IPS-20b (cell line): ENCODE results near the gene HRAS.

Experiments
- H3K27ac ChIP-seq: one replicate; pipeline ENCODE4 v1.5.1; 2013; ENCODE audit warnings: low read length
- H3K27me3 ChIP-seq: 2 replicates; pipeline ENCODE4 v1.6.1; 2013; ENCODE audit warnings: mild to moderate bottlenecking, low read length, inconsistent platforms; ENCODE audit not compliant: insufficient read depth
- H3K36me3 ChIP-seq: 2 replicates; pipeline ENCODE4 v1.6.1; 2013; ENCODE audit warnings: low read depth, mild to moderate bottlenecking, inconsistent platforms, low read length, moderate library complexity; ENCODE audit not compliant: insufficient read depth
- H3K4me1 ChIP-seq: 2 replicates; pipeline ENCODE4 v1.6.1; 2013; ENCODE audit warnings: mild to moderate bottlenecking, control low read depth, inconsistent platforms, low read length, moderate library complexity; ENCODE audit not compliant: insufficient read depth
- H3K4me3 ChIP-seq: 2 replicates; pipeline ENCODE4 v1.5.1; 2013; ENCODE audit warnings: mild to moderate bottlenecking, low read length, inconsistent platforms
- H3K9ac ChIP-seq: 2 replicates; pipeline ENCODE4 v1.6.1; 2013; ENCODE audit warnings: low read depth, mild to moderate bottlenecking, inconsistent platforms, low read length, moderate library complexity
- H3K9me3 ChIP-seq: 2 replicates; pipeline ENCODE4 v1.6.1; 2013; ENCODE audit warnings: mild to moderate bottlenecking, low read depth, low read length, inconsistent platforms; ENCODE audit not compliant: insufficient read depth

Gene HRAS

DNA sequence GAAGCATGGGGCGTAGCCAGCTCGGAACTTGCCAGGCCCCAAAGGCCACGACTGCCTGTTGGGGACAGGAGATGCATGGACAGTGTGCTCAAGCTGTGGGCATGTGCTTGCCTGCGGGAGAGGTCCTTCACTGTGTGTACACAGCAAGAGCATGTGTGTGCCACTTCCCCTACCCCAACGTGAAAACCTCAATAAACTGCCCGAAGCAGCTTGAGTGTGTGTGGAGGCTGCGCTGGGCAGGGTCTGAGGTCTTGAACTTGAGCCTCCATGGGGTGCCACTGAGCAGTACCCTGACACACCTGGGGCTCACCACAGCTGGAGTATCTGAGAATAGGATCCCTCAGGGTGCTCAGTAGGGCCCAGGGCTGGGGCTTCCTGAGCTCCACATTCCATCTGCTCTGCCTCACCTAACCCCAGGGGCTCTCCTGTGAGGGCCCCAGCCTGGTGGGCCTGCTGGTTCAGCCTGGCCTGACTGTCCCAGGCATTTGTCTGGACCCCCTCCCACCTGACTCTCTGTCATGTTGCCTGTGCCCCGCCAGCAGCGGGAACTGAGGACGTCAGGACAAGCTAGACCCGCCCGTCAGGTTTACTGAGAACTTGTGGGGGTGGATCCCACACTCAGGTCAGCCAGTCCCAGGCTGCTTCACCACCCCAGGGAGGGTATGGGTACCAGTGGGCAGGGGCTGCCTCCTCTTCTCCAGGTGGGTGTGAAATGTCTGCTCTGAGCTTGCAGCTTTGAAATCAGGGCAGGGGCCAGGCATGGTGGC lies 28.6 kb upstream of the HRAS start:
- Histone ChIP-seq H3K27me3 (peaks cover 24% of the 10 kb centered on the region), H3K9ac (no peak overlapping the region), H3K9me3 (no peaks in the 10 kb centered on the region), H3K36me3 (peaks cover 7% of the 10 kb centered on the region; the same call in 1 of the 2 replicates), H3K4me3 (no peak overlapping the region), H3K27ac (no peak overlapping the region), H3K4me1 (peaks cover 4% of the 10 kb centered on the region; the same call in 1 of the 2 replicates)

DNA sequence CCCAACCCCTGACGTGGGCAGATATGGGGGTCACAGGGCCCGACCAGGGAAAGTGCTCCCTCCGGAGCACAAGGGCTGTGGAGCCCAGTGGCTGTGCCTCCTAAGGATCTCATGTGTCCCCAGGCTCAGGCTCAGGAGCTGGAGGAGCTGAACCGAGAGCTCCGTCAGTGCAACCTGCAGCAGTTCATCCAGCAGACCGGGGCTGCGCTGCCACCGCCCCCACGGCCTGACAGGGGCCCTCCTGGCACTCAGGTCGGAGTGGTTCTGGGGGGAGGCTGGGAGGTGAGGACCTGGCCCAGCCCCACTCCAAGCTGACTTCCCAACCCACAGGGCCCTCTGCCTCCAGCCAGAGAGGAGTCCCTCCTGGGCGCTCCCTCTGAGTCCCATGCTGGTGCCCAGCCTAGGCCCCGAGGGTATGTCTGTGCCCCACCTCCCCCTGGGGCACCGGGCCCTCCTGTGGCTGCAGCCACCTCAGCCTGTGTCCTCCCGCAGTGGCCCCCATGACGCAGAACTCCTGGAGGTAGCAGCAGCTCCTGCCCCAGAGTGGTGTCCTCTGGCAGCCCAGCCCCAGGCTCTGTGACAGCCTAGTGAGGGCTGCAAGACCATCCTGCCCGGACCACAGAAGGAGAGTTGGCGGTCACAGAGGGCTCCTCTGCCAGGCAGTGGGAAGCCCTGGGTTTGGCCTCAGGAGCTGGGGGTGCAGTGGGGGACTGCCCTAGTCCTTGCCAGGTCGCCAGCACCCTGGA lies 27.9 kb upstream of the HRAS start:
- peaks cover 7% of the 10 kb centered on the region; the same call in 1 of the 2 replicates for H3K36me3 ChIP-seq
- H3K4me1 ChIP-seq: peaks cover 4% of the 10 kb centered on the region; the same call in 1 of the 2 replicates
- no peak overlapping the region for H3K9ac ChIP-seq
- peaks cover 30% of the 10 kb centered on the region for H3K27me3 ChIP-seq
- H3K9me3 ChIP-seq: no peaks in the 10 kb centered on the region
- no peak overlapping the region for H3K4me3 ChIP-seq
- no peak overlapping the region for H3K27ac ChIP-seq

DNA sequence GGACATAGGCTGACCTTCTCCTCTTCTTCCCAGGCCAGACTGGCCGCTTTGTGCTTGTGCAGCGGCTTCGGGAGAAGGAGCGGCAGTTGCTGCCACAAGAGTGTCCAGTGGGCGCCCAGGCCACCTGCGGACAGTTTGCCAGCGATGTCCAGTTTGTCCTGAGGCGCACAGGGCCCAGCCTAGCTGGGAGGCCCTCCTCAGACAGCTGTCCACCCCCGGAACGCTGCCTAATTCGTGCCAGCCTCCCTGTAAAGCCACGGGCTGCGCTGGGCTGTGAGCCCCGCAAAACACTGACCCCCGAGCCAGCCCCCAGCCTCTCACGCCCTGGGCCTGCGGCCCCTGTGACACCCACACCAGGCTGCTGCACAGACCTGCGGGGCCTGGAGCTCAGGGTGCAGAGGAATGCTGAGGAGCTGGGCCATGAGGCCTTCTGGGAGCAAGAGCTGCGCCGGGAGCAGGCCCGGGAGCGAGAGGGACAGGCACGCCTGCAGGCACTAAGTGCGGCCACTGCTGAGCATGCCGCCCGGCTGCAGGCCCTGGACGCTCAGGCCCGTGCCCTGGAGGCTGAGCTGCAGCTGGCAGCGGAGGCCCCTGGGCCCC lies 26.8 kb upstream of the HRAS start:
- H3K4me3 ChIP-seq: peak overlapping the region; percentile 77

DNA sequence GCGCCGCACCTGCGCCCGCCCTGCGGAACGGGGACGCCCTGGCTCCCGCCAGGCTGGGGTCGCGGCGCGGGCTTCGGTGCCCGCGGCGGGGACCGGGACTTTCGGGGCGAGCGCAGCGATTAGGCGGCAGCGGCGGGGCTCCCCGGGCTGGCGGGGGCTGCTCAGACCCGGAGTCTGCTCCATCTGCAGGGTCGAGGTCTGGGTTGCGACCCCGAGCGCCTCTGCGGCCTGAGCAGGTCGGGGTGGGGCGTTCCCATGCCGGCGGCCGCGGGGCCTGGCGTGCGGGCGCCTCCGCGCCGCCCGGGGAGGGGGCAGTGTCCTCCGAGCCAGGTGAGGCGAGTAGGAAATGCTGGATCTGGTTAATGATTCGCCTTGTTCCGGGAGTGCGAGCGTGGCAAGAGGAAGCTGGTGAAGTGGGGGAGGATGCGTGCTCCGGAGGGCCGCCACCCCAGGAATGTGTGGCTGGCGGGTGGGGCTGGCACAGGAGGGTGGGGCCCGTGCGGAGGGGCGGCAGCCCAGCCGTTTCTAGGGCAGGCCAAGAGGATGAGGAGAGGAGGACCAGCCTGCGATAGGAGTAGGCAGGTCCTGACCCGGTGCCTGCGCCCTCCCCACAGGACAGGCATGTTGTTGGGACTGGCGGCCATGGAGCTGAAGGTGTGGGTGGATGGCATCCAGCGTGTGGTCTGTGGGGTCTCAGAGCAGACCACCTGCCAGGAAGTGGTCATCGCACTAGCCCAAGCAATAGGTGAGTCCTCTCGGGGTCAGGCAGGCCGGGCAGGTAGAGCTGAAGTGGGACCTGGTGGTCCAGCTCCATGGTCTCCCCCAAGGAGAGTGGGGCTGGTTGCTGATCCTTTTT lies 26.0 kb upstream of the HRAS start:
- peak overlapping the region; percentile 68 for H3K9ac ChIP-seq
- H3K36me3 ChIP-seq: peaks cover 7% of the 10 kb centered on the region; the same call in 1 of the 2 replicates
- H3K27ac ChIP-seq: no peak overlapping the region
- H3K27me3 ChIP-seq: peaks cover 37% of the 10 kb centered on the region
- no peaks in the 10 kb centered on the region for H3K9me3 ChIP-seq
- peaks cover 4% of the 10 kb centered on the region; the same call in 1 of the 2 replicates for H3K4me1 ChIP-seq
- peak overlapping the region; percentile 77 for H3K4me3 ChIP-seq

More for the DNA sequence above, 26.8 kb upstream of the HRAS start:
- no peak overlapping the region for H3K9ac ChIP-seq
- H3K9me3 ChIP-seq: no peaks in the 10 kb centered on the region
- peaks cover 4% of the 10 kb centered on the region; the same call in 1 of the 2 replicates for H3K4me1 ChIP-seq
- H3K36me3 ChIP-seq: peaks cover 7% of the 10 kb centered on the region; the same call in 1 of the 2 replicates
- H3K27me3 ChIP-seq: peaks cover 32% of the 10 kb centered on the region
- no peak overlapping the region for H3K27ac ChIP-seq

DNA sequence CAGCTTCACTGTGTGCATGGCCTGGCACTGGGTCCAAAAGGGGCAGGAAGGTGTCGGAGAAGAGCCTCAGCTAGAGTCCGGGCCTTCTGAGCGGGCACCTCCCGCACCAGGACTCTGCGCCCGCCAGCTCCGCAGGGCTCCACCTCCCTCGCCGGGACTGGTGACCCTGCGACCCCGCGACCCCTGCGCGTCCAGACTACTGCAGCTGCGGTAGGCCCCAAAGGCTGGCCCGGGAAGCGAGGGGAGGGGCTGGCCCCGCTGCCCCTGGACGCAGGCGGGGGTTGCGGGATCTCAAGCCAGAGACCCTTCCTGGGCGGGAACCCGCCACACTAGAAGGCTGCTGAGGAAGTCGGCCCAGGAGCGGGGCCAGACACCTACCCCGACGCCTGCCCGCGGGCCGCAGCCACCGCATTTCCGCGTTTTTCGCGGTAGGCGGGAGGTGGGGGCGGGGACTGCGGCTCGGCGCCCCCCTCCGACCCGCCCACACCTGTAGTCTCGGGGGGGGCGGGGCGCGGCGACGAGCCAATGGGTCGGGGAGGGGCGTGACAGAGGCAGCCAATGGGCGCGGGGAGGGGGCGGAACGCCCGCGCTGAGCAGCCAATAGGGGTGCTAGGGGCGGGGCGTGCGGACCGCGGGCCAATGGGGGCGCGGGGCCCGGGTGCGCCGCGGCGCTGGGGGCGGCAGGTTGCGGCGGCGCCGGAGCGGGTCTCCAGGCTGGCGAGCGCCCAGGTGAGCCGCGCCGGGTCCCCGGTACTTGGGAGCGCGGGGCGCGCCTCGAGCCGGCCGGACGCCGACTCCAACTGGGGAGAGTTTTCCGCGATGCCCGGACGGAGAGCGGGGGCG lies 25.1 kb upstream of the HRAS start, which contains the start of the genes LMNTD2 and RASSF7:
Gene LMNTD2 (minus strand): TSS at position 434 of the 843 bp plus-strand sequence. CDS start 22 bp downstream, at position 412.
Gene RASSF7 (plus strand): TSS at position 666 of the 843 bp plus-strand sequence. CDS start 799 bp downstream, outside the sequence.
- H3K9ac ChIP-seq: peak within 1 kb of the TSS; percentile 68
- H3K9me3 ChIP-seq: no peaks in the 10 kb centered on the region
- peaks cover 4% of the 10 kb centered on the region; the same call in 1 of the 2 replicates for H3K4me1 ChIP-seq
- no peak within 1 kb of the TSS for H3K27ac ChIP-seq
- H3K27me3 ChIP-seq: peaks cover 45% of the 10 kb centered on the region
- peaks cover 7% of the 10 kb centered on the region; the same call in 1 of the 2 replicates for H3K36me3 ChIP-seq
- H3K4me3 ChIP-seq: peak within 1 kb of the TSS; percentile 77

DNA sequence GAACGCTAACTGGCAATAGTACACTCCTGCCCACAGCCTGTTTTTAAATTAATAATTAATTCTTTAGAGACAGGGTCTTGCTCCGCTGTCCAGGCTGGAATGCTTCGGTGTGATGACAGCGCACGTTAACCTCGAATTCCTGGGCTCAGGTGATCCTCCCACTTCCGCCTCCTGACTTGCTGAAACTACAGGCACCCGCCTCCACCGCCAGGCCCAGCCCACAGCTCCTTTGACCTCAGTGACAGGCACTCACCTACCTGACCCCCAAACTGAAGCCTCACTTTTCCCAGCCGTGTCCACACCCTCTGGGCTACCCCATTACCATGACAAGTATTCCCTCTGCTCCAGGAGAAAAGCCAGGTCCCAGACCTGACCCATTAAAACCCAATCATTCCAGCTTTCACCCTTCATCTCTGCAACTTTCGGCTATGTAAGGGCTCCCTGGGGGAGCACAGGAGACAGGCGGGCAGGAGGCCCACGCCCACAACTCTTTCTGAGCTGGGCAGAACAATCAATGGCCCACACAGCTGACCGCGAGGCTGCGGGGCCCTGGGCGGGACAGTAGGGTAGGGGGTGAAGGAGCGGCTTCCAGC lies 24.4 kb upstream of the HRAS start:
- Histone ChIP-seq H3K9ac (no peak overlapping the region), H3K27ac (no peak overlapping the region)

DNA sequence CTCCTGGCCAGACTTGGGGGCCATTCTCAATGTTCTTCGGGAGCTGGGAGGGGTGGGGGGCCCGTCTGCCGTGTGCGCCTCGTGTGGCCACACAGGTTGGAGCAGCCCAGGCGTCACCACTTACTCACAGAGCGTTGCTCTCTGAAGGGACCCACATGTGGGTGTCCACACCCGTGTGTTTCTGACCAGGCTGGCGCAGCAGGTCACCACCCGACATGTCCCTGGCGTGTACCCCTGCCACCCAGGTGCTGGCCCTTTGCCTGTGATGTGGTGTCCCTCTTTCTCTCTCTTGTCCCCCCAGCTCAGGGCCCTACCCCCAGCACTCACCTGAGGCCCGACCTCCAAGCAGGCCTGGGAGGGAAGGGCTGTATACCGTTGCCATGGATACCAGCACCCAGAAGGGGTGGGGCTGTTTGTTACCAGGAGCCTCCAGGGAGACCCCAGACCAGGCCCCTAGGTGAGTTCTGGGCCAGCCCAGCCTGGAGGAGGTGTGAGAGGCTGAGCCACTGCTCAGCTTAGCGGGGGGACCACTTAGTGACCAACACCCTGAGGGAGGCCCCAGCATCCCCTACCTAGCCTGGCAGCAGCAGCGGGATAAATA lies 23.7 kb upstream of the HRAS start:
- peaks cover 4% of the 10 kb centered on the region; the same call in 1 of the 2 replicates for H3K4me1 ChIP-seq
- no peaks in the 10 kb centered on the region for H3K9me3 ChIP-seq
- no peak overlapping the region for H3K9ac ChIP-seq
- H3K27ac ChIP-seq: no peak overlapping the region
- no peak overlapping the region for H3K4me3 ChIP-seq
- H3K36me3 ChIP-seq: peaks cover 7% of the 10 kb centered on the region; the same call in 1 of the 2 replicates
- H3K27me3 ChIP-seq: peaks cover 53% of the 10 kb centered on the region

More for the DNA sequence above, 24.4 kb upstream of the HRAS start:
- peaks cover 49% of the 10 kb centered on the region for H3K27me3 ChIP-seq
- no peaks in the 10 kb centered on the region for H3K9me3 ChIP-seq
- peaks cover 7% of the 10 kb centered on the region; the same call in 1 of the 2 replicates for H3K36me3 ChIP-seq
- H3K4me3 ChIP-seq: peak overlapping the region; percentile 64
- peaks cover 4% of the 10 kb centered on the region; the same call in 1 of the 2 replicates for H3K4me1 ChIP-seq

DNA sequence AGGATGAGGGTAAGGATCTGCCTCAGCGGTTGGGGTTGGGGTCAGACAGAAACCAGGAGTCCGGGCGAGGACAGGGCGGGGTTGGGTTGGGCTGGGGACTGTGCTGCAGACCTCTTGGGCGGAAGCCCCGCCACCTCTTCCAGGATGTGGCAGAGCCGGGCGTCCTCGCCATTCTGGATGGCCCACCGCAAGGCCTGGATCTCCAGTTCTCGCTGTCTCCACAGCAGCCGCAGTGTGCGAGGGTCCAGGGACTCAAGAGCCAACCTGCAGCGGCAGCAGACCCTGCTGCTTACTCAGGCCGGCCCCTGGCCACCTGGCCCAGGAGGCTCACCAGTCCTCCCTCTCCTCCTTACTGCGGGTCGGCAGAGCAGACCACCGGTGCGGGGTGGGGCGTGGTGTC lies 23.1 kb upstream of the HRAS start:
- Histone ChIP-seq H3K9me3 (no peaks in the 10 kb centered on the region), H3K27ac (no peak overlapping the region), H3K27me3 (peaks cover 58% of the 10 kb centered on the region), H3K36me3 (peaks cover under 1% of the 10 kb centered on the region; the same call in 1 of the 2 replicates), H3K9ac (no peak overlapping the region), H3K4me3 (no peak overlapping the region), H3K4me1 (peaks cover 4% of the 10 kb centered on the region; the same call in 1 of the 2 replicates)

DNA sequence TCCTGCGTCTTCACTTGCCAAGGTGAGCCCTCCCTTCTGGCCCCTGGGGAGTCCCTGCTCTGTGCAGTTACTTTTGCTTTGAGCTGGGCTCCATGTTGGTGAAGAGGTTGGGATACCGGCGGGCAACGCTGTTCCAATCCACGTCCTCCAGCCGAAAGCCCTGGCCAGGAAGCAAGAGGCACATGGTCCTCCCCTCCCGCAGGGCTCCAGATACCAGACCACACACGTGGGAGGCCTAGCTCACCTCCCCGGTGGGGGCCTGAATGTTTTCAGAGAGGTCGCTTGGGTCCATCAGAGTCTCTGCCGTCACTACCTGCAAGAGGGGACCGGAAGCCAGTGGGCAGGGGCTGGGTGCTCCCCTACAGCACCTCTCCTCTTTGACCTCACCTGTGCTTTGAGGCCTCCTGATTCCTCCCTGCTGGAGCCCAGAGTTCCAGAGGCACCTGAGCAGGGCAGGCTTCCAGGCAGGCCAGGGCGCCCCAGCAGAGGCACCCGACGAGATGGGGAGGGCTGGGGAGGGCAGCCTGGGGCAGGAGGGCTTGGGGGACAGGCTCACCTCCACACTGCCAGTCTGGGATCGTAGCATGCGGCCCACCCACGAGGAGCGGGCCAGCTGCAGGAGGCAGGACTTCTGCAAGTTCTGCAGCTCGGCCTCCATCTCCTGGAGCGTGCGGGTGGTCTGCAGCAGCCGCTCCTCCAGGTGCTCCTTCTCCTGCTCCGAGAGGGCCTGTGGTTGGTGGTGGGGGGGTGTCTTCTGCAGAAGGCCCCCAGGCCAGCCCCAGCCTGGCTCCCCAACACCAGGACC lies 22.2 kb upstream of the HRAS start:
- H3K9ac ChIP-seq: no peak overlapping the region
- H3K4me3 ChIP-seq: no peak overlapping the region
- H3K4me1 ChIP-seq: peaks cover 4% of the 10 kb centered on the region; the same call in 1 of the 2 replicates
- no peaks in the 10 kb centered on the region for H3K9me3 ChIP-seq
- no peak overlapping the region for H3K27ac ChIP-seq
- H3K36me3 ChIP-seq: no peaks in the 10 kb centered on the region
- peaks cover 58% of the 10 kb centered on the region for H3K27me3 ChIP-seq
